GM19452 (cell line): ENCODE data around the gene FAP.
A peak's percentile ranks its signal among the peaks of the same experiment; 100 is the strongest.

Experiments
- ATAC-seq: cut with Tn5 transposase; IDR thresholded peaks from one replicate; pipeline ENCODE4 v1.9.1; 2021; ENCODE audit not compliant: unreplicated experiment

Gene FAP

GRCh38 chr2:162243294-162243693 lies at the start of gene FAP:
Gene FAP, minus strand, starts transcription at chr2:162243445. Its CDS starts 118 bp downstream, at chr2:162243327.
- ATAC-seq, result no peak

GRCh38 chr2:162291748-162292147 lies 48.5 kb upstream of the FAP start:
- no peak for ATAC-seq

GRCh38 chr2:162282765-162283425 lies 39.6 kb upstream of the FAP start:
- no peak for ATAC-seq

- no peak for ATAC-seq
Observed at GRCh38 chr2:162280654-162281053, 37.4 kb upstream of the FAP start.

GRCh38 chr2:162277381-162277780 lies 34.1 kb upstream of the FAP start:
- ATAC-seq, result no peak

- ATAC-seq, result no peak
Observed at GRCh38 chr2:162267996-162268395, 24.8 kb upstream of the FAP start.

GRCh38 chr2:162267496-162267895 lies 24.3 kb upstream of the FAP start:
- no peak for ATAC-seq

GRCh38 chr2:162266460-162266760 lies 23.2 kb upstream of the FAP start:
- no peak for ATAC-seq

GRCh38 chr2:162265666-162266459 lies 22.6 kb upstream of the FAP start:
- ATAC-seq, result no peak

- peak; percentile 68 for ATAC-seq
Observed at GRCh38 chr2:162261032-162261945, 18.0 kb upstream of the FAP start.

- no peak for ATAC-seq
Observed at GRCh38 chr2:162258686-162259085, 15.4 kb upstream of the FAP start.

- ATAC-seq, result no peak
Observed at GRCh38 chr2:162258169-162258568, 14.9 kb upstream of the FAP start.

GRCh38 chr2:162257425-162257824 lies 14.2 kb upstream of the FAP start:
- ATAC-seq, result no peak

- ATAC-seq, result no peak
Observed at GRCh38 chr2:162256591-162256991, 13.3 kb upstream of the FAP start.

- no peak for ATAC-seq
Observed at GRCh38 chr2:162254236-162254871, 11.1 kb upstream of the FAP start.

- no peak for ATAC-seq
Observed at GRCh38 chr2:162253435-162253834, 10.2 kb upstream of the FAP start.

- ATAC-seq, result no peak
Observed at GRCh38 chr2:162252153-162252552, 8.9 kb upstream of the FAP start.

- no peak for ATAC-seq
Observed at GRCh38 chr2:162245781-162246180, 2.5 kb upstream of the FAP start.

- no peak for ATAC-seq
Observed at GRCh38 chr2:162245061-162245460, 1.8 kb upstream of the FAP start.

- no peak for ATAC-seq
Observed at GRCh38 chr2:162244541-162245031, 1.3 kb upstream of the FAP start.

GRCh38 chr2:162243715-162244114 lies 470 bp upstream of the FAP start:
- no peak for ATAC-seq
